Endodermal cell (in vitro differentiated cells): Measurements from ENCODE around the gene HES5. TPM values are rescaled to one million over a fixed set of nuclear protein-coding genes. Genes with fewer than 3 reads are reported as not detected.

Source experiments
- DNase-seq: peaks from one replicate; pipeline ENCODE4 v3.0.0-alpha.2; 2017
- H3K27ac ChIP-seq: 2 replicates; pipeline ENCODE4 v1.5.1; 2013; ENCODE audit warnings: mild to moderate bottlenecking, low read depth, low read length, moderate library complexity
- H3K27me3 ChIP-seq: 2 replicates; pipeline ENCODE4 v1.6.1; 2013; ENCODE audit warnings: mild to moderate bottlenecking, low read length, moderate library complexity; ENCODE audit not compliant: insufficient read depth, control insufficient read depth, poor library complexity, severe bottlenecking
- H3K36me3 ChIP-seq: 2 replicates; pipeline ENCODE4 v1.7.0; 2013; ENCODE audit warnings: mild to moderate bottlenecking, low read length, moderate library complexity; ENCODE audit not compliant: control insufficient read depth, insufficient read depth
- H3K4me1 ChIP-seq: one replicate; pipeline ENCODE4 v1.7.0; 2013; ENCODE audit warnings: low read length; ENCODE audit not compliant: control insufficient read depth, insufficient read depth
- H3K4me3 ChIP-seq: 2 replicates; pipeline ENCODE4 v1.5.1; 2013; ENCODE audit warnings: mild to moderate bottlenecking, low read length, moderate library complexity
- H3K9ac ChIP-seq: 2 replicates; pipeline ENCODE4 v1.6.1; 2013; ENCODE audit warnings: mild to moderate bottlenecking, low read length, moderate library complexity; ENCODE audit not compliant: poor library complexity, severe bottlenecking; ENCODE audit errors: extremely low read depth
- H3K9me3 ChIP-seq: 2 replicates; pipeline ENCODE4 v1.6.1; 2013; ENCODE audit warnings: mild to moderate bottlenecking, low read length, moderate library complexity; ENCODE audit not compliant: control insufficient read depth
- H3K27ac Mint-ChIP-seq: 2 replicates; pipeline ENCODE4 v1.8.0; 2020; ENCODE audit warnings: mixed read lengths
- H3K27me3 Mint-ChIP-seq: 2 replicates; pipeline ENCODE4 v1.8.0; 2021; ENCODE audit warnings: mild to moderate bottlenecking, mixed read lengths; ENCODE audit not compliant: insufficient read depth
- H3K36me3 Mint-ChIP-seq: 2 replicates; pipeline ENCODE4 v1.8.0; 2020; ENCODE audit warnings: low read depth, mixed read lengths
- H3K4me1 Mint-ChIP-seq: 2 replicates; pipeline ENCODE4 v1.8.0; 2020; ENCODE audit warnings: mixed read lengths
- H3K4me3 Mint-ChIP-seq: 2 replicates; pipeline ENCODE4 v1.8.0; 2020; ENCODE audit warnings: mild to moderate bottlenecking, moderate library complexity, mixed read lengths
- H3K9me3 Mint-ChIP-seq: 2 replicates; pipeline ENCODE4 v1.8.0; 2020; ENCODE audit warnings: mild to moderate bottlenecking, mixed read lengths
- CTCF ChIP-seq: fragments of 200-600 bp; sonication (generic); conservative IDR thresholded peaks from 2 replicates; pipeline ENCODE4 v1.5.0; 2021; ENCODE audit warnings: antibody characterized with exemption, mild to moderate bottlenecking
- WGBS, 2 experiments: methylation state at CpG; one replicate each; pipeline versions ENCODE4 v1.1.5 to v1.1.7; 2013; ENCODE audit warnings: missing lambda C conversion rate in 2 of 2, mixed read lengths in 1 of 2; ENCODE audit not compliant: insufficient coverage in 1 of 2, insufficient read length in 1 of 2; 5-methylcytosine and 5-hydroxymethylcytosine counted together
- total RNA-seq, 2 donors: library from RNA; stranded (reverse); fragmentation: NEBNext Ultra II Directional in 1 of 2; extraction: Animal tissue kit (Norgen Biotek cat#: 25700) in 1 of 2; gene quantifications; 2 replicates in 1 of 2; 3 replicates in 1 of 2; pipeline ENCODE4 v1.2.1, GENCODE V29; 2021

The HES5 gene
- total RNA-seq, 2 donors from 2014 or later = not detected

GRCh38 chr1:2498648-2499047 is 31.4 kb downstream of the HES5 start:
- Histone ChIP-seq H3K4me3 (no peak overlapping the region), H3K9me3 (no peaks in the 10 kb centered on the region), H3K27ac (no peak overlapping the region), H3K27me3 (no peaks in the 10 kb centered on the region), H3K4me1 (no peaks in the 10 kb centered on the region), H3K36me3 (no peaks in the 10 kb centered on the region), H3K9ac (no peak overlapping the region)
- no peaks in the 10 kb centered on the region for H3K27me3 Mint-ChIP-seq
- no peaks in the 10 kb centered on the region for H3K36me3 Mint-ChIP-seq
- no peak for DNase-seq
- H3K27ac Mint-ChIP-seq = no peak overlapping the region
- H3K9me3 Mint-ChIP-seq = no peaks in the 10 kb centered on the region
- no peaks in the 10 kb centered on the region for H3K4me1 Mint-ChIP-seq
- no peak for TF ChIP-seq CTCF
- no peak overlapping the region for H3K4me3 Mint-ChIP-seq
- 91 to 92% methylated on average over 4 to 19 of the region's 19 CpGs for WGBS, 2 experiments

GRCh38 chr1:2497891-2498290 is 32.2 kb downstream of the HES5 start:
- H3K27ac Mint-ChIP-seq = no peak overlapping the region
- WGBS, 2 experiments = 86 to 93% methylated on average over 2 to 4 of the region's 4 CpGs
- Histone ChIP-seq H3K9ac (no peak overlapping the region), H3K4me1 (no peaks in the 10 kb centered on the region), H3K4me3 (no peak overlapping the region), H3K27ac (no peak overlapping the region), H3K27me3 (no peaks in the 10 kb centered on the region), H3K36me3 (no peaks in the 10 kb centered on the region), H3K9me3 (no peaks in the 10 kb centered on the region)
- no peaks in the 10 kb centered on the region for H3K27me3 Mint-ChIP-seq
- H3K4me3 Mint-ChIP-seq = no peak overlapping the region
- H3K9me3 Mint-ChIP-seq = no peaks in the 10 kb centered on the region
- no peaks in the 10 kb centered on the region for H3K4me1 Mint-ChIP-seq
- no peaks in the 10 kb centered on the region for H3K36me3 Mint-ChIP-seq
- DNase-seq = no peak
- no peak for TF ChIP-seq CTCF

DNA sequence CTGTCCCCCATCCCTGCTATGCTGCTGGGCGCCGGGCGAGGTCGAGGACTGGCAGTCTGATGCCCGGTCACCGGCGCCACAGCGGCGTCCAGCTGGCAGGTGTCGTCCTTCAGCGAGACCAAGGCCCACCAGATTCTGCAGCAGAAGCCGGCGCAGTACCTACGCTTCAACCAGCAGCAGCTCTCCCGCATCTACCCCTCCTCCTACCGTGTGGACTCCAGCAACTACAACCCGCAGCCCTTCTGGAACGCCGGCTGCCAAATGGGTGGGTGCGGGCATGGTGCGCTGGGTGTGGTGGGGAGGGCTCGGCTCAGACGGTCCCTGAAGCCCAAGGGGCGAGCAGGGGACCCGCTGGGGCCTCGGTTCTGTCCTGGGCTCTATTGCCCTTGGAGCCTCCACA is 33.3 kb downstream of the HES5 start:
- no peaks in the 10 kb centered on the region for H3K9me3 Mint-ChIP-seq
- Histone ChIP-seq H3K36me3 (no peaks in the 10 kb centered on the region), H3K4me3 (no peak overlapping the region), H3K27me3 (no peaks in the 10 kb centered on the region), H3K4me1 (no peaks in the 10 kb centered on the region), H3K9ac (no peak overlapping the region), H3K9me3 (no peaks in the 10 kb centered on the region), H3K27ac (no peak overlapping the region)
- H3K36me3 Mint-ChIP-seq = no peaks in the 10 kb centered on the region
- no peak for TF ChIP-seq CTCF
- no peak for DNase-seq
- no peak overlapping the region for H3K4me3 Mint-ChIP-seq
- H3K27me3 Mint-ChIP-seq = no peaks in the 10 kb centered on the region
- WGBS, 2 experiments = 88 to 98% methylated on average over 11 to 26 of the region's 26 CpGs
- H3K4me1 Mint-ChIP-seq = no peaks in the 10 kb centered on the region
- H3K27ac Mint-ChIP-seq = no peak overlapping the region
